ENCODE results near the gene ZNF398.

GRCh38 chr7:149166630-149167352 is 19.5 kb downstream of the ZNF398 start:
- TF ChIP-seq CTCF (IDR thresholded peaks at IDR 0.05) = no peak
- no peak for TF ChIP-seq EP300 (IDR thresholded peaks at IDR 0.05)
